Brain microvascular endothelial cell (primary cell): ENCODE results near the gene CDH4.
A peak's percentile ranks its signal among the peaks of the same experiment; 100 is the strongest.

Experiments
- DNase-seq: peaks from one replicate; pipeline ENCODE4 v3.0.0-alpha.2; 2020
- H3K27ac ChIP-seq: fragments of 250-450 bp; sonication (Bioruptor Pico); 2 replicates; pipeline ENCODE4 v1.5.1; 2020; ENCODE audit warnings: mild to moderate bottlenecking, moderate library complexity
- H3K27me3 ChIP-seq: fragments of 250-450 bp; sonication (Bioruptor Pico); replicated peaks from 2 replicates; pipeline ENCODE4 v1.5.1; 2020; ENCODE audit warnings: mild to moderate bottlenecking
- H3K36me3 ChIP-seq: fragments of 250-450 bp; sonication (Bioruptor Pico); replicated peaks from 2 replicates; pipeline ENCODE4 v1.5.1; 2020; ENCODE audit warnings: mild to moderate bottlenecking
- H3K4me3 ChIP-seq: 2 replicates; pipeline ENCODE4 v1.5.1; 2011; ENCODE audit warnings: low read depth, mild to moderate bottlenecking, control low read depth, low read length, moderate library complexity
- in situ Hi-C: cut with HindIII; loops from 2 replicates; pipeline ENCODE4 v1.10.0; 2017; ENCODE audit warnings: low sequenced_read_pairs, low pct_ligation_motif_present
- TF ChIP-seq, protein P1 (sequence below): IDR thresholded peaks from 2 replicates; pipeline ENCODE4 v1.5.1; 2011; ENCODE audit warnings: low read depth, mild to moderate bottlenecking, moderate library complexity, low read length, control low read depth, inconsistent platforms; ENCODE audit errors: missing control alignments

The CDH4 gene

DNA sequence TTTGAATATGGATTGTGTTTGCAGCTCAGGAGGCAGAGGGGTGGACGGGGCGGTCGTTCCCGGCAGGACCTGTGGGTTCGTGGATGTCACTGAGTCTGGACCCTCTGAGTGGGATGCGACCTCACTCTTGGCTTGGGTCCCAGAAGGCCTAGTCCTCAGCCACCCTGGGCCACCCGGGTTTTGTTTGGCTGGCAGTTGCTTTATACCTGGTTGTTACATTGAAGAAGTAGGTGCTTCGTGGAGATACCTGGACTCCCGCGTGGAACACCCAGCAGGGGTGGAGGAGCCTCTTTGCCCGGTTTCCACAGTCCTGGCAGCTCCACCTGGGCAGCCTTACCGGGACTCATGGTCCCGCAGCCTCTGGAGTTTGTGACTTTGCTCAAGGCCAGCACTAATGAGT is 408.5 kb downstream of the CDH4 start:
- TF ChIP-seq, protein P1, sequence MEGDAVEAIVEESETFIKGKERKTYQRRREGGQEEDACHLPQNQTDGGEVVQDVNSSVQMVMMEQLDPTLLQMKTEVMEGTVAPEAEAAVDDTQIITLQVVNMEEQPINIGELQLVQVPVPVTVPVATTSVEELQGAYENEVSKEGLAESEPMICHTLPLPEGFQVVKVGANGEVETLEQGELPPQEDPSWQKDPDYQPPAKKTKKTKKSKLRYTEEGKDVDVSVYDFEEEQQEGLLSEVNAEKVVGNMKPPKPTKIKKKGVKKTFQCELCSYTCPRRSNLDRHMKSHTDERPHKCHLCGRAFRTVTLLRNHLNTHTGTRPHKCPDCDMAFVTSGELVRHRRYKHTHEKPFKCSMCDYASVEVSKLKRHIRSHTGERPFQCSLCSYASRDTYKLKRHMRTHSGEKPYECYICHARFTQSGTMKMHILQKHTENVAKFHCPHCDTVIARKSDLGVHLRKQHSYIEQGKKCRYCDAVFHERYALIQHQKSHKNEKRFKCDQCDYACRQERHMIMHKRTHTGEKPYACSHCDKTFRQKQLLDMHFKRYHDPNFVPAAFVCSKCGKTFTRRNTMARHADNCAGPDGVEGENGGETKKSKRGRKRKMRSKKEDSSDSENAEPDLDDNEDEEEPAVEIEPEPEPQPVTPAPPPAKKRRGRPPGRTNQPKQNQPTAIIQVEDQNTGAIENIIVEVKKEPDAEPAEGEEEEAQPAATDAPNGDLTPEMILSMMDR = no peak
- Histone ChIP-seq H3K4me3 (no peak overlapping the region), H3K27ac (no peak overlapping the region), H3K36me3 (no peaks in the 10 kb centered on the region), H3K27me3 (no peaks in the 10 kb centered on the region)
- DNase-seq = no peak
- in situ Hi-C loops = no loop called here

DNA sequence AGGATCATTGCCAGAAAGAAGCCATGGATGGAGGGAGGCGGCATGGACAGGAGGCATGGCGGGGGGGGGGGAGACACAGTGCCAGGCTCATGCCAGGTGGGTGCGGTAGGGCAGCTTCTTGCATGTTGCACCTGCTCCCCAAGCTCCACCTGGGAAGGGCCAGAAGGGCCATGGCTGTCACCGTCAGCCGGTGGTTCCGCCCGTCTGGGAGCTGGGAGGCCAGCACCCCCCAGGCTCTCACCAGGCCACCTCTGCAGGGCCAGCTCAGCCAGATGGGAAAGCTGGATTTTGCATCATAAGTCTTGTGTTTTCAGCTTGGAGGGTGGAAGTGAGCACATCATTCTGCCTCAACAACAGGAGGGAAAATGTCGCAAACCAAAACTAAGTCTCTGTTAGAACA is 409.0 kb downstream of the CDH4 start:
- in situ Hi-C loops = no loop called here

DNA sequence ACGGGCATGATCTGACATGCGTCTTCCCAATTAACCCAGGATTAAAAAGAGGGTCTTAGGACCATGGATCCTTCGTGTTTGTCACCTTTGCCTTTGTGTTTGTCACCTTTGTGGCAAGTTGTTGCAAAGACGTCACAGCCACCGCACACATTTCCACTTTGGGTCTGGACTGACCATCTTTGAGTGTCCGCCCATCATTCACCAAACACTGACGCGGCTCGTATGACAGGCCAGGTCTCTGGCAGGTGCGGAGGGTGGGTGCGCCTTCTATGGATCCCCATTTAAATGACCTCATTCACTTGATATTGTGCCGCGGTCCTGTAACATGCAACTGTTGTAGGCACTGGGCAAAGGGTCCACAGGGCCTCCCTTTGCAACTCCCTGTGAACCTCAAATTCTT is 409.5 kb downstream of the CDH4 start:
- in situ Hi-C loops = no loop called here
- H3K27me3 ChIP-seq = no peaks in the 10 kb centered on the region
- no peak for DNase-seq
- H3K36me3 ChIP-seq = no peaks in the 10 kb centered on the region
- no peak overlapping the region for H3K4me3 ChIP-seq
- TF ChIP-seq, protein P1 = no peak
- H3K27ac ChIP-seq = no peak overlapping the region

More for the DNA sequence above, 409.0 kb downstream of the CDH4 start:
- TF ChIP-seq, protein P1 = no peak
- no peaks in the 10 kb centered on the region for H3K27me3 ChIP-seq
- no peak overlapping the region for H3K27ac ChIP-seq
- DNase-seq = no peak
- H3K36me3 ChIP-seq = no peaks in the 10 kb centered on the region
- H3K4me3 ChIP-seq = no peak overlapping the region

DNA sequence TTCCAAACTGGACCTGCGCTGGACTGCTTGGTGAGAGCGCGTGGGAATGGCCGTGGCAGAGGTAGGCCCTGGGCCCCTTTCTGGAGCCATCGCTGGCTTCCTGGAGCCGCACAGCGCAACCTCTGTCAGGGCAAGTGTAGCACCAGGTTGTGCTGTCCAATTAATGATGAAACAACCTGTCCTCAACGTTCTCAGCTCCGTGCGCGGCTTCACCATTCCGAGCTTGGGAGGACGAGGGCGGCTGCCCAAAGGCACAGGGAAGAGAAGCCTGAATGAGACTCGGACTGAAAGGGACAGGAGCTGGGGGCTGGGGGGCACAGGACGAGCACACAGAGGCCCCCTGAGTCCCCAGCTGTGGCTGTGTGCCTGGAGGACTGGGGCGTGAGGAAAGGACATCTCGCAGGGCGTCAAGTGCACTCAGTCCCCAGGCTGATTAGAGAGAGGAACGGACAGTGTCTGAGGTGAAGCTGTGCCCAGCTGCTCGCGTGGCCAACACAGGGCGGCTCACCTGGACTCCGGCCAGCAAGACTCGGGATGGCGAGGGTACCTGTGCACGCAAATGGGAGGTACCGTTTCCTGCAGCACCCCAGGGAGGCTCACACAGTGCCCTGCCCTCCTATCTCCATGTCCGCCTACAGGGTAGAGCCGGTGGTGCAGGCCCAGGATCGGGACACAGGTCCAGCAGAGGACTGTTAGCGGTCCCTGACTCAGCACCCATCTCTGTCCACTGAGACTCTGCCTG is 410.3 kb downstream of the CDH4 start:
- no peak overlapping the region for H3K4me3 ChIP-seq
- TF ChIP-seq, protein P1 = peak; percentile 25
- in situ Hi-C loops = no loop called here
- H3K36me3 ChIP-seq = no peaks in the 10 kb centered on the region
- H3K27me3 ChIP-seq = no peaks in the 10 kb centered on the region
- no peak overlapping the region for H3K27ac ChIP-seq
- no peak for DNase-seq

DNA sequence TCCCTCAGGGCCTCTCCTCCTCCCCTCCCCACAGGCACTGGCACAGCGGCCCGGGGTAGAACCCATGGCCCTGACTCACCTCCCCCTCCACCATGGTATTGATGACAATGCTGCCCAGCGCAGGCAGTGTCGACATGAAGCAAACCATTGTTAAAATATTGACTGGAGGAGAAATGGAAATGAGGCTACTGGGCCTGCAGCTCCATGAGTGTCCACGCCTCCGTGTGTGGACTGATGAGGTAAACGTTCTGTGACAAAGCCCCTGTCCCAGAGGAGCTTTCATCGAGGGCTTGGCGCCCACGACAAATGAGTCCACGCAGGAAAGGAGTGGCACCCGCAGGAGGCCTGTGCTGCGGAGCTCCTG is 410.9 kb downstream of the CDH4 start:
- in situ Hi-C loops = no loop called here
- H3K27ac ChIP-seq = no peak overlapping the region
- H3K4me3 ChIP-seq = no peak overlapping the region
- H3K27me3 ChIP-seq = no peaks in the 10 kb centered on the region
- no peaks in the 10 kb centered on the region for H3K36me3 ChIP-seq
- TF ChIP-seq, protein P1 = no peak
- no peak for DNase-seq
